PC-9 (cell line): ENCODE measurements around the gene C9orf78. TPM values are rescaled to one million over a fixed set of nuclear protein-coding genes. Genes with fewer than 3 reads are reported as not detected.

Experiments
- BruUV-seq: library from RNA; stranded (reverse); fragments of 400-500 nt; replicated peaks from 2 replicates; lab custom pipeline; 2021; lab: Mats Ljungman, UMichigan
- CTCF ChIA-PET: fragments of 300-600 bp; sonication (Branson Sonifier 250); formaldehyde crosslinking; loops from one replicate; lab custom pipeline; 2022; ENCODE audit warnings: antibody characterized with exemption; lab: Charles Lee
- POLR2A ChIA-PET: fragments of 300-600 bp; sonication (Branson Sonifier 250); formaldehyde crosslinking; loops from one replicate; lab custom pipeline; 2022; ENCODE audit warnings: antibody characterized with exemption; ENCODE audit not compliant: unreplicated experiment; lab: Charles Lee
- DNase-seq, 2 experiments: peaks; one replicate each; pipeline versions ENCODE4 v3.0.0 to v3.0.0-alpha.2; 2015 to 2022; ENCODE audit warnings: mixed read lengths in 1 of 2
- H2AFZ ChIP-seq: fragments of 200-600 bp; sonication (generic); 2 replicates; pipeline ENCODE4 v1.8.1; 2017; ENCODE audit warnings: antibody characterized with exemption
- H3F3A ChIP-seq: fragments of 200-600 bp; sonication (generic); 2 replicates; pipeline ENCODE4 v1.8.1; 2017; ENCODE audit warnings: antibody characterized with exemption, mild to moderate bottlenecking, low read depth; ENCODE audit not compliant: insufficient read depth
- H3K27ac ChIP-seq: fragments of 200-600 bp; sonication (generic); 2 replicates; pipeline ENCODE4 v1.6.1; 2016; ENCODE audit warnings: mixed run types
- H3K27me3 ChIP-seq: fragments of 200-600 bp; sonication (generic); 2 replicates; pipeline ENCODE4 v1.6.1; 2016; ENCODE audit warnings: low read depth, mixed run types; ENCODE audit not compliant: insufficient read depth
- H3K36me3 ChIP-seq: fragments of 200-600 bp; sonication (generic); 2 replicates; pipeline ENCODE4 v1.6.1; 2016; ENCODE audit warnings: low read depth, mixed run types
- H3K4me1 ChIP-seq: fragments of 200-600 bp; sonication (generic); replicated peaks from 2 replicates; pipeline ENCODE4 v1.6.1; 2016; ENCODE audit warnings: mixed run types; ENCODE audit not compliant: insufficient read depth
- H3K4me2 ChIP-seq: fragments of 200-600 bp; sonication (generic); 2 replicates; pipeline ENCODE4 v1.6.1; 2017; ENCODE audit warnings: mixed run types
- H3K4me3 ChIP-seq: fragments of 200-600 bp; sonication (generic); 2 replicates; pipeline ENCODE4 v1.6.1; 2016; ENCODE audit warnings: mixed run types
- H3K79me2 ChIP-seq: fragments of 200-600 bp; sonication (generic); 2 replicates; pipeline ENCODE4 v1.6.1; 2017; ENCODE audit warnings: low read depth, mixed run types
- H3K9me2 ChIP-seq: fragments of 200-600 bp; sonication (generic); 2 replicates; pipeline ENCODE4 v1.8.1; 2017; ENCODE audit warnings: mild to moderate bottlenecking; ENCODE audit not compliant: insufficient read depth
- H3K9me3 ChIP-seq: fragments of 200-600 bp; sonication (generic); 2 replicates; pipeline ENCODE4 v1.8.1; 2016; ENCODE audit warnings: low read depth; ENCODE audit not compliant: insufficient read depth
- H4K20me1 ChIP-seq: fragments of 200-600 bp; sonication (generic); 2 replicates; pipeline ENCODE4 v1.8.1; 2017; ENCODE audit not compliant: insufficient read depth
- CTCF ChIP-seq: fragments of 200-600 bp; sonication (generic); conservative IDR thresholded peaks from 2 replicates; pipeline ENCODE4 v1.6.1; 2017; ENCODE audit warnings: mixed run types, antibody characterized with exemption, mild to moderate bottlenecking, moderate library complexity
- EZH2 ChIP-seq: fragments of 200-600 bp; sonication (generic); IDR thresholded peaks from 2 replicates; pipeline ENCODE4 v1.8.0; 2017; ENCODE audit warnings: antibody characterized with exemption, low read depth
- intact Hi-C: fragments of 100-400 bp; cut with micrococcal nuclease; formaldehyde crosslinking; loops from one replicate; pipeline ENCODE4 v1.10.0; 2022; ENCODE audit not compliant: unreplicated experiment
- total RNA-seq: library from RNA; stranded (reverse); gene quantifications from 2 replicates; pipeline ENCODE4 v1.2.3, GENCODE V29; 2021

C9orf78 gene
- total RNA-seq, 1 experiment from 2014 or later = 51.7 TPM

- Histone ChIP-seq H3K9me2 (no peaks in the 10 kb centered on the region), H3K36me3 (peaks cover 5% of the 10 kb centered on the region; the same call in 1 of the 2 replicates), H3K79me2 (no peaks in the 10 kb centered on the region), H3K4me3 (no peak overlapping the region), H3K4me2 (no peak overlapping the region), H3F3A (no peaks in the 10 kb centered on the region), H3K27me3 (no peaks in the 10 kb centered on the region), H3K27ac (no peak overlapping the region), H3K4me1 (no peaks in the 10 kb centered on the region), H3K9me3 (no peaks in the 10 kb centered on the region), H2AFZ (no peak overlapping the region), H4K20me1 (no peaks in the 10 kb centered on the region)
- no peak for DNase-seq
- POLR2A ChIA-PET = interaction anchor here (0.6 kb wide), 1 partner anchor 709 kb away, joined by 3 read pairs; no protein-coding TSS in a partner anchor
- no TSS peak for BruUV-seq
- TF ChIP-seq CTCF (no peak), EZH2 (no peak)
- CTCF ChIA-PET = no interaction called here
- intact Hi-C loops = no loop called here
Measured at GRCh38 chr9:129864991-129865647, 30.0 kb upstream of the C9orf78 start.

- no peak overlapping the region for H3K4me3 ChIP-seq
- H3K4me2 ChIP-seq = no peak overlapping the region
- H3K9me3 ChIP-seq = no peaks in the 10 kb centered on the region
- intact Hi-C loops = no loop called here
- H3K27ac ChIP-seq = no peak overlapping the region
- H3K36me3 ChIP-seq = peaks cover 5% of the 10 kb centered on the region; the same call in 1 of the 2 replicates
- TF ChIP-seq EZH2 (no peak), CTCF (no peak)
- H3K4me1 ChIP-seq = no peaks in the 10 kb centered on the region
- ChIA-PET CTCF (interaction anchor here (1.1 kb wide), 1 partner anchor 11 kb away, joined by 3 read pairs; no protein-coding TSS in a partner anchor), POLR2A (interaction anchor here (0.6 to 0.8 kb wide), 2 partner anchors 114 to 1232 kb away, joined by 3 to 21 read pairs; no protein-coding TSS in a partner anchor)
- H3F3A ChIP-seq = 0 out of 2 replicates have a peak, but pooled peaks cover 5% of the 10 kb centered on the region
- H3K9me2 ChIP-seq = no peaks in the 10 kb centered on the region
- peak; percentile 46 to 67 for DNase-seq
- H3K79me2 ChIP-seq = no peaks in the 10 kb centered on the region
- no peaks in the 10 kb centered on the region for H3K27me3 ChIP-seq
- H2AFZ ChIP-seq = no peak overlapping the region
- no TSS peak for BruUV-seq
- H4K20me1 ChIP-seq = no peaks in the 10 kb centered on the region
Measured at GRCh38 chr9:129863059-129863690, 28.1 kb upstream of the C9orf78 start.

GRCh38 chr9:129861447-129861827 is 26.4 kb upstream of the C9orf78 start:
- ChIA-PET POLR2A (no interaction called here), CTCF (no interaction called here)
- no peak for DNase-seq
- intact Hi-C loops = no loop called here
- no peak overlapping the region for H3K4me3 ChIP-seq
- no peaks in the 10 kb centered on the region for H3K4me1 ChIP-seq
- H4K20me1 ChIP-seq = no peaks in the 10 kb centered on the region
- H3K9me3 ChIP-seq = no peaks in the 10 kb centered on the region
- TF ChIP-seq EZH2 (no peak), CTCF (no peak)
- H2AFZ ChIP-seq = no peak overlapping the region
- no TSS peak for BruUV-seq
- H3K27me3 ChIP-seq = no peaks in the 10 kb centered on the region
- no peaks in the 10 kb centered on the region for H3K79me2 ChIP-seq
- H3K36me3 ChIP-seq = peaks cover 5% of the 10 kb centered on the region; the same call in 1 of the 2 replicates
- H3K4me2 ChIP-seq = no peak overlapping the region
- H3K27ac ChIP-seq = no peak overlapping the region
- H3F3A ChIP-seq = 0 out of 2 replicates have a peak, but pooled peaks cover 5% of the 10 kb centered on the region
- H3K9me2 ChIP-seq = no peaks in the 10 kb centered on the region
